ENCODE results near the gene CDC42BPA. TPM values are rescaled to one million over a fixed set of nuclear protein-coding genes. Genes with fewer than 3 reads are reported as not detected.
A peak's percentile ranks its signal among the peaks of the same experiment; 100 is the strongest.

CDC42BPA gene
- total and polyA plus RNA-seq, 9 of the 15 experiments (the other 6 are each of a cell fraction or from before 2014, with no cell fraction given), result 8.0 to 77.5 (median 52.1) TPM

DNA sequence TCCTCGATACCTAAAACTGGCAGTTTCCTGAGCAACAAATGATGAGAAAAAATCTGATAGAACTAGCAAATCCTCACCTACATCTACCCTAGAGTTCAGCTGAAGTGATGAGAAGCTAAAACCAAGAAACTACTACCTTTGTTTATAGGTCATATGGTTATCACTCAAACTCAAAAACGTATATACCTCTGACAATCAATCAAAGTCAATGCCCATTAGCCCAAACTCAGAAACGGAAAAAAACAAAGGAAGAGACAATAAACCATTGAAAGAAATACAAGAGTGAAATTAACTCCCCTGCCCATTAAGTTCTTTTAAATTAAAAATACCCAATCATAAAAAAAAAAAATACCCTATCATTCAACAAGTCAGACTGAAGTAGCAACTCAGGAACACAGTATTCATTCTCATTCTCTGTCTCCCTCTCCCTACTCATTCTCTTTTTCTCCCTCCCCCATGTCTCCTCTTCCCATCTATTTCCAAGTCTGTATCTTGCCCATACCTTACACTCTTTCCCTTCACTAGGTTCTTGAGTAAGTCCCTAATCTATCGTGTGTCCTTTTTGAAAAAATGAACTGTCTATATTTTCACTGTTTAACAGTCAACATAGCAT is 6.8 kb downstream of the CDC42BPA start (continued):
- TF ChIP-seq MEIS2 (IDR thresholded peaks at IDR 0.05; ENCODE audit: partially characterized antibody) (peak; percentile 89), MTA1 (IDR thresholded peaks at IDR 0.05; ENCODE audit: borderline replicate concordance) (0 out of 2 replicates have a peak, but pooled peaks have one; percentile 13), ZNF143 (CRISPR knock-in tag; IDR thresholded peaks at IDR 0.05) (no peak), CC2D1A (IDR thresholded peaks at IDR 0.05) (0 out of 2 replicates have a peak, but pooled peaks have one; percentile 9), POLR2B (IDR thresholded peaks at IDR 0.05; ENCODE audit: low read depth, partially characterized antibody) (peak; percentile 24), TRIM24 (IDR thresholded peaks at IDR 0.05) (0 out of 4 replicates have a peak, but pooled peaks of 1 of the 2 experiments have one; percentile 34), FOXK2 (conservative IDR thresholded peaks at IDR 0.05 in 1 of 2, IDR thresholded peaks at IDR 0.05 in 1 of 2; ENCODE audit: low read depth in 2 of 2) (0 out of 4 replicates have a peak, but pooled peaks of 1 of the 2 experiments have one; percentile 15), POLR2H (tag; IDR thresholded peaks at IDR 0.05; ENCODE audit: low read depth) (peak; percentile 35; the same call in 1 of the 2 replicates), SUPT5H (IDR thresholded peaks at IDR 0.05) (0 out of 2 replicates have a peak, but pooled peaks have one; percentile 21), POLR2A (conservative IDR thresholded peaks at IDR 0.05) (0 out of 2 replicates have a peak, but pooled peaks have one; percentile 8), ZNF184 (CRISPR knock-in tag; IDR thresholded peaks at IDR 0.05) (no peak)
- TF ChIP-seq, protein P1, sequence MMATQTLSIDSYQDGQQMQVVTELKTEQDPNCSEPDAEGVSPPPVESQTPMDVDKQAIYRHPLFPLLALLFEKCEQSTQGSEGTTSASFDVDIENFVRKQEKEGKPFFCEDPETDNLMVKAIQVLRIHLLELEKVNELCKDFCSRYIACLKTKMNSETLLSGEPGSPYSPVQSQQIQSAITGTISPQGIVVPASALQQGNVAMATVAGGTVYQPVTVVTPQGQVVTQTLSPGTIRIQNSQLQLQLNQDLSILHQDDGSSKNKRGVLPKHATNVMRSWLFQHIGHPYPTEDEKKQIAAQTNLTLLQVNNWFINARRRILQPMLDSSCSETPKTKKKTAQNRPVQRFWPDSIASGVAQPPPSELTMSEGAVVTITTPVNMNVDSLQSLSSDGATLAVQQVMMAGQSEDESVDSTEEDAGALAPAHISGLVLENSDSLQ (IDR thresholded peaks at IDR 0.05), result peak; percentile 94
- TF ChIP-seq, protein P2, sequence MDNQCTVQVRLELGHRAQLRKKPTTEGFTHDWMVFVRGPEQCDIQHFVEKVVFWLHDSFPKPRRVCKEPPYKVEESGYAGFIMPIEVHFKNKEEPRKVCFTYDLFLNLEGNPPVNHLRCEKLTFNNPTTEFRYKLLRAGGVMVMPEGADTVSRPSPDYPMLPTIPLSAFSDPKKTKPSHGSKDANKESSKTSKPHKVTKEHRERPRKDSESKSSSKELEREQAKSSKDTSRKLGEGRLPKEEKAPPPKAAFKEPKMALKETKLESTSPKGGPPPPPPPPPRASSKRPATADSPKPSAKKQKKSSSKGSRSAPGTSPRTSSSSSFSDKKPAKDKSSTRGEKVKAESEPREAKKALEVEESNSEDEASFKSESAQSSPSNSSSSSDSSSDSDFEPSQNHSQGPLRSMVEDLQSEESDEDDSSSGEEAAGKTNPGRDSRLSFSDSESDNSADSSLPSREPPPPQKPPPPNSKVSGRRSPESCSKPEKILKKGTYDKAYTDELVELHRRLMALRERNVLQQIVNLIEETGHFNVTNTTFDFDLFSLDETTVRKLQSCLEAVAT (IDR thresholded peaks at IDR 0.05), result peak; percentile 51 to 77; a peak in 3 of 4 replicates
